Umbilical cord (tissue), 2 donors: Measurements from ENCODE around the gene VIPR1. TPM values are rescaled to one million over a fixed set of nuclear protein-coding genes. Genes with fewer than 3 reads are reported as not detected.

ENCODE experiments used
- DNase-seq: peaks from one replicate; pipeline ENCODE4 v3.0.0-alpha.2; 2015; ENCODE audit warnings: low spot score
- total RNA-seq: library from RNA; depleted of rRNA; stranded (reverse); fragments of >200 nt; gene quantifications from one replicate; pipeline ENCODE4 v1.2.3, GENCODE V29; 2014; ENCODE audit warnings: low replicate concordance; ENCODE audit not compliant: insufficient read depth

VIPR1 gene
- total RNA-seq, 1 donor from 2014 or later = 4.1 TPM

- DNase-seq = no peak
Measured at GRCh38 chr3:42510325-42510724, 7.9 kb downstream of the VIPR1 start.

GRCh38 chr3:42511201-42511600, 8.8 kb downstream of the VIPR1 start:
- DNase-seq = no peak

GRCh38 chr3:42511736-42512135, 9.3 kb downstream of the VIPR1 start:
- no peak for DNase-seq

- no peak for DNase-seq
Measured at GRCh38 chr3:42513121-42513520, 10.7 kb downstream of the VIPR1 start.

GRCh38 chr3:42513521-42513920, 11.1 kb downstream of the VIPR1 start:
- DNase-seq = no peak

GRCh38 chr3:42514876-42515275, 12.4 kb downstream of the VIPR1 start:
- no peak for DNase-seq

GRCh38 chr3:42515391-42515916, 13.0 kb downstream of the VIPR1 start:
- DNase-seq = peak; percentile 51

GRCh38 chr3:42515976-42516375, 13.5 kb downstream of the VIPR1 start:
- DNase-seq = no peak

- DNase-seq = no peak
Measured at GRCh38 chr3:42516443-42516842, 14.0 kb downstream of the VIPR1 start.

- DNase-seq = no peak
Measured at GRCh38 chr3:42517117-42517516, 14.7 kb downstream of the VIPR1 start.

GRCh38 chr3:42518800-42519567, 16.5 kb downstream of the VIPR1 start:
- no peak for DNase-seq

- no peak for DNase-seq
Measured at GRCh38 chr3:42519568-42519962, 17.1 kb downstream of the VIPR1 start.

GRCh38 chr3:42520336-42520735, 17.9 kb downstream of the VIPR1 start:
- DNase-seq = no peak

- DNase-seq = no peak
Measured at GRCh38 chr3:42520906-42521305, 18.5 kb downstream of the VIPR1 start.

GRCh38 chr3:42524751-42525150, 22.3 kb downstream of the VIPR1 start:
- DNase-seq = no peak

- DNase-seq = no peak
Measured at GRCh38 chr3:42525212-42525611, 22.8 kb downstream of the VIPR1 start.

- no peak for DNase-seq
Measured at GRCh38 chr3:42525736-42526345, 23.4 kb downstream of the VIPR1 start.

- DNase-seq = no peak
Measured at GRCh38 chr3:42526616-42527367, 24.3 kb downstream of the VIPR1 start.

- no peak for DNase-seq
Measured at GRCh38 chr3:42527368-42527917, 25.0 kb downstream of the VIPR1 start.

- no peak for DNase-seq
Measured at GRCh38 chr3:42529468-42529867, 27.0 kb downstream of the VIPR1 start.

- DNase-seq = no peak
Measured at GRCh38 chr3:42530073-42530472, 27.6 kb downstream of the VIPR1 start.

GRCh38 chr3:42531470-42531869, 29.0 kb downstream of the VIPR1 start:
- DNase-seq = no peak
